SK-N-SH (cell line): ENCODE measurements around the gene KLF3. TPM values are rescaled to one million over a fixed set of nuclear protein-coding genes. Genes with fewer than 3 reads are reported as not detected.

ENCODE experiments used
- CTCF ChIA-PET: fragments of 300-600, 350-600 bp; formaldehyde crosslinking; extraction: SDS; loops from one replicate; lab custom pipeline; 2021; lab: Yijun Ruan, JAX
- POLR2A ChIA-PET: fragments of 350-600 bp; sonication (Branson Sonifier 250); formaldehyde crosslinking; extraction: SDS; loops from one replicate; lab custom pipeline; 2020; ENCODE audit warnings: antibody characterized with exemption, inconsistent platforms; lab: Yijun Ruan, JAX
- DNase-seq: peaks from one replicate; pipeline ENCODE4 v3.0.0; 2012
- H2AFZ ChIP-seq: fragments of 200-600 bp; sonication (generic); 2 replicates; pipeline ENCODE4 v1.8.1; 2016; ENCODE audit warnings: antibody characterized with exemption, mild to moderate bottlenecking, low read depth
- H3F3A ChIP-seq: fragments of 200-600 bp; sonication (generic); replicated peaks from 2 replicates; pipeline ENCODE3; 2016; ENCODE audit warnings: antibody characterized with exemption, mild to moderate bottlenecking; ENCODE audit not compliant: insufficient read depth
- H3K27ac ChIP-seq, 2 experiments: fragments of 200-500 bp in 1 of 2; fragments of 200-600 bp in 1 of 2; sonication (Bioruptor generic) in 1 of 2; sonication (generic), shearing (Covaris generic) in 1 of 2; 2 replicates each; pipeline versions ENCODE4 v1.5.1 to v1.6.1; 2014 to 2016; ENCODE audit warnings: low read depth in 2 of 2, inconsistent platforms in 1 of 2, low read length in 1 of 2, mild to moderate bottlenecking in 1 of 2, mixed read lengths in 1 of 2
- H3K27me3 ChIP-seq: fragments of 200-600 bp; sonication (generic), shearing (Covaris generic); 2 replicates; pipeline ENCODE4 v1.6.1; 2016; ENCODE audit warnings: mixed run types; ENCODE audit not compliant: insufficient read depth
- H3K36me3 ChIP-seq, 2 experiments: fragments of 200-500 bp in 1 of 2; fragments of 200-600 bp in 1 of 2; sonication (Bioruptor generic) in 1 of 2; sonication (generic) in 1 of 2; replicated peaks in 1 of 2; 2 replicates each; pipeline versions ENCODE3 to v1.5.1; 2014 to 2016; ENCODE audit warnings: low read length in 1 of 2, mild to moderate bottlenecking in 1 of 2; ENCODE audit not compliant: insufficient read depth in 2 of 2, control insufficient read depth in 1 of 2
- H3K4me1 ChIP-seq, 2 experiments: fragments of 200-500 bp in 1 of 2; fragments of 200-600 bp in 1 of 2; sonication (Bioruptor generic) in 1 of 2; sonication (generic), shearing (Covaris generic) in 1 of 2; 2 replicates each; pipeline versions ENCODE4 v1.5.1 to v1.6.1; 2014 to 2016; ENCODE audit warnings: low read depth in 1 of 2, low read length in 1 of 2, mixed run types in 1 of 2; ENCODE audit not compliant: insufficient read depth in 2 of 2, control insufficient read depth in 1 of 2
- H3K4me2 ChIP-seq: fragments of 200-600 bp; sonication (generic), shearing (Covaris generic); 2 replicates; pipeline ENCODE4 v1.6.1; 2017; ENCODE audit warnings: mixed run types
- H3K4me3 ChIP-seq, 2 experiments: fragments of 200-500 bp in 1 of 2; fragments of 200-600 bp in 1 of 2; sonication (Bioruptor generic) in 1 of 2; sonication (generic), shearing (Covaris generic) in 1 of 2; 2 replicates each; pipeline versions ENCODE4 v1.5.1 to v1.8.1; 2014 to 2016; ENCODE audit warnings: low read depth in 2 of 2, inconsistent platforms in 1 of 2, low read length in 1 of 2, mild to moderate bottlenecking in 1 of 2, mixed read lengths in 1 of 2, moderate library complexity in 1 of 2
- H3K79me2 ChIP-seq: fragments of 200-600 bp; sonication (generic); 2 replicates; pipeline ENCODE4 v1.8.1; 2017; ENCODE audit warnings: mild to moderate bottlenecking; ENCODE audit not compliant: insufficient read depth
- H3K9ac ChIP-seq: fragments of 200-600 bp; sonication (generic); 2 replicates; pipeline ENCODE4 v1.6.1; 2017; ENCODE audit warnings: mixed run types
- H3K9me2 ChIP-seq: fragments of 200-600 bp; sonication (generic); 2 replicates; pipeline ENCODE4 v1.6.1; 2017; ENCODE audit warnings: mixed run types
- H3K9me3 ChIP-seq: fragments of 200-600 bp; sonication (generic); 2 replicates; pipeline ENCODE4 v1.6.1; 2017; ENCODE audit warnings: mixed run types, mild to moderate bottlenecking, moderate library complexity
- H4K20me1 ChIP-seq: fragments of 200-600 bp; sonication (generic); 2 replicates; pipeline ENCODE4 v1.6.1; 2017; ENCODE audit warnings: mild to moderate bottlenecking, mixed run types; ENCODE audit not compliant: insufficient read depth
- CTCF ChIP-seq: fragments of 200-600 bp; sonication (generic); IDR thresholded peaks from 2 replicates; pipeline ENCODE4 v1.6.1; 2017; ENCODE audit warnings: antibody characterized with exemption, mild to moderate bottlenecking, moderate library complexity
- ELF1 ChIP-seq: IDR thresholded peaks from 2 replicates; pipeline ENCODE4 v1.4.0; 2012
- FOSL2 ChIP-seq: IDR thresholded peaks from 2 replicates; pipeline ENCODE4 v1.4.0; 2012; ENCODE audit warnings: low read depth, mild to moderate bottlenecking, moderate library complexity, borderline replicate concordance
- FOXM1 ChIP-seq: IDR thresholded peaks from 2 replicates; pipeline ENCODE4 v1.4.0; 2012; ENCODE audit warnings: low read depth, mild to moderate bottlenecking
- GATA2 ChIP-seq: sonication (generic); formaldehyde crosslinking; IDR thresholded peaks from 2 replicates; pipeline ENCODE4 v1.5.0; 2020; ENCODE audit warnings: mild to moderate bottlenecking, missing genetic modification reagents
- MEF2A ChIP-seq: IDR thresholded peaks from 2 replicates; pipeline ENCODE4 v1.4.0; 2012; ENCODE audit warnings: low read depth, borderline replicate concordance
- NRF1 ChIP-seq: IDR thresholded peaks from 2 replicates; pipeline ENCODE4 v1.6.1; 2012; ENCODE audit warnings: low read depth, mild to moderate bottlenecking, low read length
- PBX3 ChIP-seq: IDR thresholded peaks from 2 replicates; pipeline ENCODE4; 2012
- POLR2AphosphoS5 ChIP-seq: IDR thresholded peaks from 2 replicates; pipeline ENCODE4 v1.6.1; 2012; ENCODE audit warnings: low read depth, low read length
- RFX5 ChIP-seq: IDR thresholded peaks from 2 replicates; pipeline ENCODE4 v1.6.1; 2012; ENCODE audit warnings: mild to moderate bottlenecking, improper control_type of control experiment, low read length
- RXRA ChIP-seq: IDR thresholded peaks from 2 replicates; pipeline ENCODE4 v1.4.0; 2012; ENCODE audit warnings: low read depth, mild to moderate bottlenecking, borderline replicate concordance
- SIN3A ChIP-seq: IDR thresholded peaks from 2 replicates; pipeline ENCODE4 v1.6.1; 2012; ENCODE audit warnings: low read depth, mild to moderate bottlenecking, low read length, moderate library complexity, borderline replicate concordance
- TAF1 ChIP-seq: IDR thresholded peaks from 2 replicates; pipeline ENCODE4 v1.6.1; 2012; ENCODE audit warnings: low read depth, mild to moderate bottlenecking, low read length, moderate library complexity, borderline replicate concordance
- USF1 ChIP-seq: IDR thresholded peaks from 2 replicates; pipeline ENCODE4 v1.4.0; 2012; ENCODE audit warnings: low read depth, borderline replicate concordance
- YY1 ChIP-seq: IDR thresholded peaks from 2 replicates; pipeline ENCODE4 v1.4.0; 2012; ENCODE audit warnings: low read depth, mild to moderate bottlenecking
- WGBS: methylation state at CpG from one replicate; pipeline ENCODE4 v1.1.6; 2017; ENCODE audit warnings: low lambda C conversion rate; 5-methylcytosine and 5-hydroxymethylcytosine counted together
- polyA plus RNA-seq, 3 experiments: library from polyadenylated mRNA; depleted of rRNA; stranded (reverse); fragments of >200 nt; gene quantifications; 2 replicates each; pipeline ENCODE4 v1.2.3, GENCODE V29; 2012
- TF ChIP-seq, protein P1 (sequence below): fragments of 150-350 bp; IDR thresholded peaks from 2 replicates; pipeline ENCODE4 v1.6.1; 2016; ENCODE audit warnings: mild to moderate bottlenecking, low read depth, low read length

KLF3 gene
- polyA plus RNA-seq, 1 of the 3 experiments (the other 2 are of a cell fraction) = 8.2 TPM

DNA sequence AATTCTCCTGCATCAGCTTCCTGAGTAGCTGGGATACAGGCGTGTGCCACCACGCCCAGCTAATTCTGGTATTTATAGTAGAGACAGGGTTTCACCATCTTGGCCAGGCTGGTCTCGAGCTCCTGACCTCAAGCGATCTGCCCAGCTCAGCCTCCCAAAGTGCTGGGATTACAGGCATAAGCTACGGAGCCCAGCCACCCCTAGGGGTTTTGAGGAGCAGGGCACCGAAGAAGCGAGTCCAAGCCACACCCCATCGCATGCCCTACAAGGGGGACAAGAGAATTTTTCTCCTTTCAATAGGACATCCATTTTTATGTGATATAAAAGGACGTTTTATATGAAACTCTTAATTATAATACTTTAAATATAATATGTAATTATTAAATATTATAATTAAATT lies 13.9 kb upstream of the KLF3 start:
- TF ChIP-seq POLR2AphosphoS5 = no peak
- no peak for TF ChIP-seq RXRA
- TF ChIP-seq MEF2A = no peak
- DNase-seq = no peak
- no peaks in the 10 kb centered on the region for H3K9me2 ChIP-seq
- no peak overlapping the region for H3K4me2 ChIP-seq
- no peak overlapping the region for H2AFZ ChIP-seq
- WGBS = 68% methylated on average over 9 of the region's 9 CpGs
- no peaks in the 10 kb centered on the region for H3K36me3 ChIP-seq
- no peak overlapping the region for H3K9ac ChIP-seq
- POLR2A ChIA-PET = no interaction called here
- no peaks in the 10 kb centered on the region for H3K79me2 ChIP-seq
- H3K4me1 ChIP-seq = no peaks in the 10 kb centered on the region
- CTCF ChIA-PET = no interaction called here
- H3K27me3 ChIP-seq = no peaks in the 10 kb centered on the region
- no peaks in the 10 kb centered on the region for H3F3A ChIP-seq
- no peak overlapping the region for H3K27ac ChIP-seq
- H3K9me3 ChIP-seq = no peaks in the 10 kb centered on the region
- H3K4me3 ChIP-seq = no peak overlapping the region
- H4K20me1 ChIP-seq = no peaks in the 10 kb centered on the region

- ChIA-PET CTCF (interaction anchor here (1.1 kb wide), 1 partner anchor 77 kb away, joined by 3 read pairs; no protein-coding TSS in a partner anchor), POLR2A (no interaction called here)
- Histone ChIP-seq H3K9me3 (no peaks in the 10 kb centered on the region), H3K27ac (no peak overlapping the region), H3K9ac (no peak overlapping the region), H3K4me3 (no peak overlapping the region), H3K4me1 (no peaks in the 10 kb centered on the region), H3K79me2 (no peaks in the 10 kb centered on the region), H4K20me1 (no peaks in the 10 kb centered on the region), H3F3A (no peaks in the 10 kb centered on the region), H3K9me2 (no peaks in the 10 kb centered on the region), H3K4me2 (no peak overlapping the region), H2AFZ (no peak overlapping the region), H3K27me3 (no peaks in the 10 kb centered on the region), H3K36me3 (no peaks in the 10 kb centered on the region)
- no peak for TF ChIP-seq PBX3
- WGBS = 72% methylated on average over 8 of the region's 8 CpGs
- no peak for DNase-seq
Observed at GRCh38 chr4:38654273-38654672, 9.7 kb upstream of the KLF3 start.

- CTCF ChIA-PET = interaction anchor here (1.5 kb wide), 1 partner anchor 127 kb away, joined by 3 read pairs; the partner anchor contains the start of gene TLR10
- Histone ChIP-seq H3K79me2 (no peaks in the 10 kb centered on the region), H3K36me3 (no peaks in the 10 kb centered on the region), H4K20me1 (no peaks in the 10 kb centered on the region), H3K4me2 (no peak overlapping the region), H2AFZ (no peak overlapping the region), H3K27ac (no peak overlapping the region), H3K27me3 (no peaks in the 10 kb centered on the region), H3K9me3 (no peaks in the 10 kb centered on the region), H3K9me2 (no peaks in the 10 kb centered on the region), H3K4me1 (no peaks in the 10 kb centered on the region), H3F3A (no peaks in the 10 kb centered on the region), H3K9ac (no peak overlapping the region), H3K4me3 (no peak overlapping the region)
- DNase-seq = no peak
- TF ChIP-seq YY1 = no peak
- no peak for TF ChIP-seq FOSL2
- TF ChIP-seq FOXM1 = no peak
- TF ChIP-seq USF1 = no peak
- no peak for TF ChIP-seq NRF1
- no peak for TF ChIP-seq CTCF
- TF ChIP-seq, protein P1, sequence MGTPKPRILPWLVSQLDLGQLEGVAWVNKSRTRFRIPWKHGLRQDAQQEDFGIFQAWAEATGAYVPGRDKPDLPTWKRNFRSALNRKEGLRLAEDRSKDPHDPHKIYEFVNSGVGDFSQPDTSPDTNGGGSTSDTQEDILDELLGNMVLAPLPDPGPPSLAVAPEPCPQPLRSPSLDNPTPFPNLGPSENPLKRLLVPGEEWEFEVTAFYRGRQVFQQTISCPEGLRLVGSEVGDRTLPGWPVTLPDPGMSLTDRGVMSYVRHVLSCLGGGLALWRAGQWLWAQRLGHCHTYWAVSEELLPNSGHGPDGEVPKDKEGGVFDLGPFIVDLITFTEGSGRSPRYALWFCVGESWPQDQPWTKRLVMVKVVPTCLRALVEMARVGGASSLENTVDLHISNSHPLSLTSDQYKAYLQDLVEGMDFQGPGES = no peak
- no peak for TF ChIP-seq GATA2 (CRISPR knock-in tag)
- no peak for TF ChIP-seq SIN3A
- TF ChIP-seq TAF1 = no peak
- TF ChIP-seq RXRA = no peak
- TF ChIP-seq RFX5 = no peak
- TF ChIP-seq MEF2A = no peak
- TF ChIP-seq ELF1 = no peak
- 59% methylated on average over 2 of the region's 2 CpGs for WGBS
- POLR2A ChIA-PET = no interaction called here
Observed at GRCh38 chr4:38656111-38656510, 7.9 kb upstream of the KLF3 start.
